Keratinocyte (primary cell): ENCODE data around the gene ATF2. TPM values are rescaled to one million over a fixed set of nuclear protein-coding genes. Genes with fewer than 3 reads are reported as not detected.

Source experiments
- DNase-seq: peaks from one replicate; pipeline ENCODE4 v3.0.0-alpha.2; 2011; ENCODE audit warnings: low read depth, missing footprints, low spot score
- FAIRE-seq: peaks from 2 replicates; lab custom pipeline; 2011; peaks lifted over from hg19 to GRCh38; lab: Jason Lieb, UNC
- H2AFZ ChIP-seq: 2 replicates; pipeline ENCODE4 v1.6.0; 2012; ENCODE audit warnings: low read length, control low read depth, inconsistent platforms; ENCODE audit not compliant: control insufficient read depth
- H3K27ac ChIP-seq: 2 replicates; pipeline ENCODE4 v1.5.1; 2011; ENCODE audit warnings: low read length; ENCODE audit not compliant: control insufficient read depth, insufficient read depth
- H3K27me3 ChIP-seq: 3 replicates; pipeline ENCODE4 v1.6.0; 2011; ENCODE audit warnings: low read length; ENCODE audit not compliant: control insufficient read depth, insufficient read depth; ENCODE audit errors: extremely low read depth
- H3K36me3 ChIP-seq, 2 experiments: 2 replicates in 1 of 2; 3 replicates in 1 of 2; pipeline ENCODE4 v1.5.1; 2011; ENCODE audit warnings: low read length in 2 of 2, mild to moderate bottlenecking in 1 of 2; ENCODE audit not compliant: control insufficient read depth in 2 of 2, insufficient read depth in 2 of 2; ENCODE audit errors: extremely low read depth in 1 of 2
- H3K4me1 ChIP-seq: 3 replicates; pipeline ENCODE4 v1.5.1; 2011; ENCODE audit warnings: low read length; ENCODE audit not compliant: control insufficient read depth, insufficient read depth; ENCODE audit errors: extremely low read depth
- H3K4me2 ChIP-seq: 3 replicates; pipeline ENCODE4 v1.6.0; 2011; ENCODE audit warnings: low read depth, low read length; ENCODE audit not compliant: control insufficient read depth, insufficient read depth; ENCODE audit errors: extremely low read depth
- H3K4me3 ChIP-seq, 3 experiments: fragments of 200-600 bp in 1 of 3; sonication (generic) in 1 of 3; 2 replicates in 2 of 3; 3 replicates in 1 of 3; pipeline ENCODE4 v1.5.1; 2011 to 2016; ENCODE audit warnings: low read length in 3 of 3, mild to moderate bottlenecking in 3 of 3, control low read depth in 2 of 3, inconsistent platforms in 1 of 3, low read depth in 1 of 3, mixed read lengths in 1 of 3, mixed run types in 1 of 3, moderate library complexity in 1 of 3; ENCODE audit not compliant: control insufficient read depth in 2 of 3, insufficient read depth in 2 of 3; ENCODE audit errors: extremely low read depth in 1 of 3
- H3K79me2 ChIP-seq: 2 replicates; pipeline ENCODE4 v1.6.0; 2012; ENCODE audit warnings: low read length; ENCODE audit not compliant: control insufficient read depth, insufficient read depth
- H3K9ac ChIP-seq: 3 replicates; pipeline ENCODE4 v1.6.0; 2011; ENCODE audit warnings: low read length; ENCODE audit not compliant: control insufficient read depth, insufficient read depth; ENCODE audit errors: extremely low read depth
- H3K9me1 ChIP-seq: 3 replicates; pipeline ENCODE4 v1.6.0; 2011; ENCODE audit warnings: low read length; ENCODE audit not compliant: control insufficient read depth, insufficient read depth; ENCODE audit errors: extremely low read depth
- H3K9me3 ChIP-seq: 2 replicates; pipeline ENCODE4 v1.5.1; 2012; ENCODE audit warnings: low read depth, low read length; ENCODE audit not compliant: control insufficient read depth
- H4K20me1 ChIP-seq: 3 replicates; pipeline ENCODE4 v1.6.0; 2011; ENCODE audit warnings: low read length; ENCODE audit not compliant: control insufficient read depth, insufficient read depth; ENCODE audit errors: extremely low read depth
- CTCF ChIP-seq, 3 experiments: IDR thresholded peaks in 1 of 3; conservative IDR thresholded peaks in 1 of 3; optimal IDR thresholded peaks in 1 of 3; 2 replicates in 2 of 3; 3 replicates in 1 of 3; pipeline versions ENCODE3 to v1.5.1; 2011; ENCODE audit warnings: low read length in 3 of 3, mild to moderate bottlenecking in 3 of 3, moderate library complexity in 2 of 3, control low read depth in 1 of 3, inconsistent platforms in 1 of 3; ENCODE audit not compliant: insufficient read depth in 2 of 3; ENCODE audit errors: extremely low read depth in 1 of 3
- EZH2 ChIP-seq: IDR thresholded peaks from one replicate; pipeline ENCODE4 v1.6.1; 2012; ENCODE audit warnings: inconsistent platforms, mild to moderate bottlenecking, low read length, moderate library complexity
- dilution Hi-C: fragments of 300-500 bp; cut with MboI; formaldehyde crosslinking; loops from one replicate; pipeline ENCODE4 v1.7.0; 2020; ENCODE audit warnings: low sequenced_read_pairs; ENCODE audit not compliant: extremely low pct_ligation_motif_present
- polyA plus RNA-seq, 5 experiments: library from polyadenylated mRNA; depleted of rRNA in 3 of 5; stranded (reverse) in 3 of 5; stranded (forward) in 1 of 5; unstranded in 1 of 5; fragments of >200 nt; gene quantifications; 1 replicate in 1 of 5; 2 replicates in 3 of 5; 3 replicates in 1 of 5; pipeline versions ENCODE4 v1.2.1 to v1.2.3, GENCODE V29; 2011 to 2012; ENCODE audit warnings: missing spikeins in 2 of 5, low read depth in 1 of 5, low replicate concordance in 1 of 5

ATF2 gene
- polyA plus RNA-seq, 1 donor (not counting 4 experiments of a cell fraction or from before 2014, with no cell fraction given): 42.7 TPM

- Histone ChIP-seq H3K9me1 (no peaks in the 10 kb centered on the region), H3K27ac (no peak overlapping the region), H3K36me3 (peaks cover 0 to 1% of the 10 kb centered on the region in 2 experiments), H3K79me2 (peaks cover 65% of the 10 kb centered on the region), H3K4me3 (no peak overlapping the region), H3K27me3 (no peaks in the 10 kb centered on the region), H3K4me1 (no peaks in the 10 kb centered on the region), H3K9ac (no peak overlapping the region), H4K20me1 (peaks cover 2% of the 10 kb centered on the region), H2AFZ (no peak overlapping the region), H3K4me2 (no peak overlapping the region), H3K9me3 (no peaks in the 10 kb centered on the region)
- dilution Hi-C loops: no loop called here
- FAIRE-seq (no peak), DNase-seq (no peak)
- no peak for TF ChIP-seq CTCF (optimal IDR thresholded peaks at IDR 0.05 in 1 of 3, IDR thresholded peaks at IDR 0.05 in 1 of 3, conservative IDR thresholded peaks at IDR 0.05 in 1 of 3; ENCODE audit: extremely low read depth in 1 of 3, insufficient read depth in 2 of 3, low read length in 3 of 3)
- TF ChIP-seq EZH2: no peak
Observed at GRCh38 chr2:175143191-175143590, 24.8 kb downstream of the ATF2 start.

- H3K9me3 ChIP-seq: no peaks in the 10 kb centered on the region
- no peak overlapping the region for H2AFZ ChIP-seq
- no peaks in the 10 kb centered on the region for H3K4me1 ChIP-seq
- H3K9me1 ChIP-seq: no peaks in the 10 kb centered on the region
- peaks cover 54% of the 10 kb centered on the region for H3K79me2 ChIP-seq
- DNase-seq (no peak), FAIRE-seq (no peak)
- H4K20me1 ChIP-seq: no peaks in the 10 kb centered on the region
- no peaks in the 10 kb centered on the region for H3K27me3 ChIP-seq
- no peak for TF ChIP-seq CTCF (optimal IDR thresholded peaks at IDR 0.05 in 1 of 3, IDR thresholded peaks at IDR 0.05 in 1 of 3, conservative IDR thresholded peaks at IDR 0.05 in 1 of 3; ENCODE audit: extremely low read depth in 1 of 3, insufficient read depth in 2 of 3, low read length in 3 of 3)
- no peak for TF ChIP-seq EZH2
- no peak overlapping the region for H3K9ac ChIP-seq
- H3K4me3 ChIP-seq: no peak overlapping the region
- no peak overlapping the region for H3K27ac ChIP-seq
- peaks cover 0 to 1% of the 10 kb centered on the region in 2 experiments for H3K36me3 ChIP-seq
- H3K4me2 ChIP-seq: no peak overlapping the region
- dilution Hi-C loops: no loop called here
Observed at GRCh38 chr2:175140332-175140731, 27.7 kb downstream of the ATF2 start.
